Dendritic cell treated with granulocyte-macrophage colony-stimulating factor and Interleukin-4, amounts not matched to agents 40 ng/mL and 50 ng/mL, for 4 days (primary cell): ENCODE data around the gene GGA2.
"Not testable (repeated sequence)": the region's sequence is repeated elsewhere in the genome, so short reads cannot be mapped to it uniquely, and the experiment has no call there.

Source experiments
- H3K27ac Mint-ChIP-seq: one replicate; pipeline ENCODE4 v1.8.0; 2022; ENCODE audit warnings: mild to moderate bottlenecking, mixed read lengths
- H3K27me3 Mint-ChIP-seq: one replicate; pipeline ENCODE4 v1.8.0; 2022; ENCODE audit warnings: mild to moderate bottlenecking, mixed read lengths
- H3K36me3 Mint-ChIP-seq: one replicate; pipeline ENCODE4 v1.8.0; 2022; ENCODE audit warnings: low read depth, mixed read lengths
- H3K4me1 Mint-ChIP-seq: one replicate; pipeline ENCODE4 v1.8.0; 2022; ENCODE audit warnings: low read depth, mixed read lengths
- H3K4me3 Mint-ChIP-seq: one replicate; pipeline ENCODE4 v1.8.0; 2022; ENCODE audit warnings: mild to moderate bottlenecking, moderate library complexity, mixed read lengths
- H3K9me3 Mint-ChIP-seq: one replicate; pipeline ENCODE4 v1.8.0; 2022; ENCODE audit warnings: mixed read lengths
- intact Hi-C: fragments of 100-400 bp; cut with micrococcal nuclease; formaldehyde crosslinking; loops from one replicate; pipeline ENCODE4 v1.15.0; 2022

The GGA2 gene

GRCh38 chr16:23516366-23517137 lies 6.3 kb upstream of the GGA2 start:
- no peaks in the 10 kb centered on the region for H3K9me3 Mint-ChIP-seq
- H3K27ac Mint-ChIP-seq = peak overlapping the region; percentile 87
- H3K4me3 Mint-ChIP-seq = no peak overlapping the region
- peaks cover 51% of the 10 kb centered on the region for H3K4me1 Mint-ChIP-seq
- intact Hi-C loops = loop anchor here (10.0 kb wide), 1 partner anchor 78 kb away; the partner anchor contains the start of gene NDUFAB1
- H3K27me3 Mint-ChIP-seq = no peaks in the 10 kb centered on the region
- peaks cover 9% of the 10 kb centered on the region for H3K36me3 Mint-ChIP-seq

DNA sequence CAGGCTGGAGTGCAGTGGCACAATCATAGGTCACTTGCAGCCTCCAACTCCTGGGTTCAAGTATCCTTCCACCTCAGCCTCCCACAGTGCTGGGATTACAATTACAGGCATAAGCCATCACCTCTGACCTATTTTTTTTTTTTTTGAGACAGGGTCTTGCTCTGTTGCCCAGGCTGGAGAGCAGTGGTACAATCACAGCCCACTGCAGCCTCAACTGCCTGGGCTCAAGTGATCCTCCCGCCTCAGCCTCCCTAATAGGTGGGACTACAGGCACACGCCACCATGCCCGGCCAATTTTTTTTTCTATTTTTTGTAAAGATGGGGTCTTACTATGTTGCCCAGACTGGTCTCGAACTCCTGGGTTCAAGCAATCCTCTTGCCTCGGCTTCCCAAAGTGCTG lies 5.6 kb upstream of the GGA2 start:
- peak overlapping the region; percentile 87 for H3K27ac Mint-ChIP-seq
- no peaks in the 10 kb centered on the region for H3K27me3 Mint-ChIP-seq
- no peaks in the 10 kb centered on the region for H3K9me3 Mint-ChIP-seq
- intact Hi-C loops = loop anchor here (10.0 kb wide), 1 partner anchor 79 kb away; the partner anchor contains the start of gene NDUFAB1
- peaks cover 45% of the 10 kb centered on the region for H3K4me1 Mint-ChIP-seq
- peaks cover 9% of the 10 kb centered on the region for H3K36me3 Mint-ChIP-seq
- H3K4me3 Mint-ChIP-seq = no peak overlapping the region

- H3K9me3 Mint-ChIP-seq = no peaks in the 10 kb centered on the region
- peaks cover 11% of the 10 kb centered on the region for H3K36me3 Mint-ChIP-seq
- H3K27me3 Mint-ChIP-seq = no peaks in the 10 kb centered on the region
- no peak overlapping the region for H3K27ac Mint-ChIP-seq
- intact Hi-C loops = loop anchor here (10.0 kb wide), 1 partner anchor 80 kb away; the partner anchor contains the start of gene NDUFAB1
- no peak overlapping the region for H3K4me3 Mint-ChIP-seq
- H3K4me1 Mint-ChIP-seq = peaks cover 40% of the 10 kb centered on the region
Observed at GRCh38 chr16:23514381-23515152, 4.3 kb upstream of the GGA2 start.

GRCh38 chr16:23512168-23512695 lies 1.9 kb upstream of the GGA2 start:
- Mint-ChIP-seq H3K27ac (no peak overlapping the region), H3K4me3 (no peak overlapping the region)

DNA sequence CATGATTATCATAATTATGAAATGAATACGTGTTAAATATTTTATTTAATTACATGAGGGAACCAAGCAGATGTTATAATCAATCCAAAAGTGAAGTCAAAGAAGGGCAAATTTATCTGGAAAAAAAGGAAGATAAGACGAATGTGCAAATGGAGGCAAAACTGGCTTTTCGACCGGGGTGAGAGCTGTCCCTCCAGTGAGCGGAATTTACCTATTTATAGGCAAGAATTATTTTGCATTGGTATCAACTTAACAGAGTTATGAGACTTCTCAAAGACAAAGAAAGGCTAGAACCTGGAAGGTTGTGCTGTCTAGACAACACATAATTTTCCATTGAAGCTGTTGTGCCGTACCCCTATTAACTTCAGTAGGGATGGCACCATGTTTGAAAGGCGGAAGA lies 1.4 kb upstream of the GGA2 start:
- H3K4me1 Mint-ChIP-seq = peaks cover 44% of the 10 kb centered on the region
- intact Hi-C loops = loop anchor here (10.0 kb wide), 1 partner anchor 83 kb away; the partner anchor contains the start of gene NDUFAB1
- H3K9me3 Mint-ChIP-seq = no peaks in the 10 kb centered on the region
- peak overlapping the region; percentile 76 for H3K27ac Mint-ChIP-seq
- peaks cover 31% of the 10 kb centered on the region for H3K36me3 Mint-ChIP-seq
- H3K27me3 Mint-ChIP-seq = no peaks in the 10 kb centered on the region
- H3K4me3 Mint-ChIP-seq = no peak overlapping the region

More at GRCh38 chr16:23512168-23512695, 1.9 kb upstream of the GGA2 start:
- peaks cover 26% of the 10 kb centered on the region for H3K36me3 Mint-ChIP-seq
- H3K9me3 Mint-ChIP-seq = no peaks in the 10 kb centered on the region
- intact Hi-C loops = loop anchor here (10.0 kb wide), 1 partner anchor 83 kb away; the partner anchor contains the start of gene NDUFAB1
- no peaks in the 10 kb centered on the region for H3K27me3 Mint-ChIP-seq
- peaks cover 40% of the 10 kb centered on the region for H3K4me1 Mint-ChIP-seq

- Mint-ChIP-seq H3K4me1 (peaks cover 44% of the 10 kb centered on the region), H3K27ac (peak overlapping the region; percentile 76)
- not testable (repeated sequence) for H3K27me3 Mint-ChIP-seq
Observed at GRCh38 chr16:23510915-23511270, 599 bp upstream of the GGA2 start.

DNA sequence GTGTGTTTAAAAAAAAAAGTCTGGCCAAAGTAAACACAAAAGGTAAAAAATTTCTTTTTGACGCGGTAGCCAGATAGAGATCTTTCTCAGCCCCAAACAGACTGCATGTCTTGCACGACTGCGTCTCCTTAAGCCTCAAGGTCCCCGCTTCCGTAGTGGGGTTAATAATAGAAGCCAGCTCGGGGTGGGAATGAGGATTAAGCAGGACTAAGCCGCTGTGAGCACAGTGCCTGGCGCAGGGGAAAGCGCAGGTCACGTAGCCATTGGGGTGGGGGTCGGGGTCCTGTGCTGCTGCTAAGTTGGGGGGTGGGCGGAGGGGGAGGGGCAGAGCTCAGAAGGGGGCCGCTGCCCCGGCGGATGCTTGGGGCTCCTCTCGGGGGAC lies 521 bp downstream of the GGA2 start:
- Mint-ChIP-seq H3K27me3 (no peaks in the 10 kb centered on the region), H3K27ac (peak overlapping the region; percentile 76), H3K4me1 (peaks cover 49% of the 10 kb centered on the region), H3K36me3 (peaks cover 37% of the 10 kb centered on the region), H3K9me3 (no peaks in the 10 kb centered on the region), H3K4me3 (peak overlapping the region; percentile 83)
- intact Hi-C loops = loop anchor here (5.0 to 10.0 kb wide), 2 partner anchors 48 to 85 kb away; partner anchors contain the start of genes EARS2, NDUFAB1 and UBFD1

More at GRCh38 chr16:23510915-23511270, 599 bp upstream of the GGA2 start:
- intact Hi-C loops = loop anchor here (10.0 kb wide), 1 partner anchor 84 kb away; the partner anchor contains the start of gene NDUFAB1
- Mint-ChIP-seq H3K36me3 (peaks cover 39% of the 10 kb centered on the region), H3K4me3 (peak overlapping the region; percentile 76)
- H3K9me3 Mint-ChIP-seq = not testable (repeated sequence)

- Mint-ChIP-seq H3K27ac (peak overlapping the region; percentile 76), H3K9me3 (no peaks in the 10 kb centered on the region), H3K27me3 (no peaks in the 10 kb centered on the region), H3K4me1 (peaks cover 53% of the 10 kb centered on the region), H3K36me3 (peaks cover 33% of the 10 kb centered on the region), H3K4me3 (peak overlapping the region; percentile 83)
- intact Hi-C loops = loop anchor here (5.0 kb wide), 1 partner anchor 48 kb away; the partner anchor contains the start of genes EARS2 and UBFD1
Observed at GRCh38 chr16:23509441-23509754, 896 bp downstream of the GGA2 start.

- Mint-ChIP-seq H3K27ac (peak overlapping the region; percentile 76), H3K27me3 (no peaks in the 10 kb centered on the region), H3K9me3 (no peaks in the 10 kb centered on the region), H3K36me3 (peaks cover 31% of the 10 kb centered on the region), H3K4me1 (peaks cover 59% of the 10 kb centered on the region), H3K4me3 (peak overlapping the region; percentile 83)
- intact Hi-C loops = loop anchor here (5.0 kb wide), 1 partner anchor 48 kb away; the partner anchor contains the start of genes EARS2 and UBFD1
Observed at GRCh38 chr16:23508589-23509440, 1.5 kb downstream of the GGA2 start.

DNA sequence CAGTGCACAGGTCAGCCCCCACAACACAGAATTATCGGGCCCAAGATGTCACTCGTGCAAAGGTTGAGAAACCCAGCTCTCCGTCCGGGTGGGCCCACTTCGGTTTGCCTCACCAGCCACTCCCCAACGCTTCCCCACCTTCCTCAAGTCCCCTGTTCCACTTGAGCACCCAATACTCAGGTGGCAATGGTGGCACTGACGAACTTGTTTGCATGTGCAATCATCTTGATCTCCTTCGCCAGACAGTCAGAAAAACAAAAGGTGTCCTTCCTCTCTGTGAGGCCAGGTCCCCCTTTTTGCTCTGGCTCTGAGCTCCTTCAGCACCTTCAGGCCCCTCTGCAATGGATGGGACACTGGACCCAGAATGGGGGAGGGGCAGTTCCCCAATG lies 3.7 kb downstream of the GGA2 start:
- no peaks in the 10 kb centered on the region for H3K27me3 Mint-ChIP-seq
- no peak overlapping the region for H3K4me3 Mint-ChIP-seq
- H3K36me3 Mint-ChIP-seq = peaks cover 41% of the 10 kb centered on the region
- intact Hi-C loops = loop anchor here (5.0 kb wide), 1 partner anchor 51 kb away; the partner anchor contains the start of genes EARS2 and UBFD1
- no peaks in the 10 kb centered on the region for H3K9me3 Mint-ChIP-seq
- H3K4me1 Mint-ChIP-seq = peaks cover 76% of the 10 kb centered on the region
- H3K27ac Mint-ChIP-seq = peak overlapping the region; percentile 55

DNA sequence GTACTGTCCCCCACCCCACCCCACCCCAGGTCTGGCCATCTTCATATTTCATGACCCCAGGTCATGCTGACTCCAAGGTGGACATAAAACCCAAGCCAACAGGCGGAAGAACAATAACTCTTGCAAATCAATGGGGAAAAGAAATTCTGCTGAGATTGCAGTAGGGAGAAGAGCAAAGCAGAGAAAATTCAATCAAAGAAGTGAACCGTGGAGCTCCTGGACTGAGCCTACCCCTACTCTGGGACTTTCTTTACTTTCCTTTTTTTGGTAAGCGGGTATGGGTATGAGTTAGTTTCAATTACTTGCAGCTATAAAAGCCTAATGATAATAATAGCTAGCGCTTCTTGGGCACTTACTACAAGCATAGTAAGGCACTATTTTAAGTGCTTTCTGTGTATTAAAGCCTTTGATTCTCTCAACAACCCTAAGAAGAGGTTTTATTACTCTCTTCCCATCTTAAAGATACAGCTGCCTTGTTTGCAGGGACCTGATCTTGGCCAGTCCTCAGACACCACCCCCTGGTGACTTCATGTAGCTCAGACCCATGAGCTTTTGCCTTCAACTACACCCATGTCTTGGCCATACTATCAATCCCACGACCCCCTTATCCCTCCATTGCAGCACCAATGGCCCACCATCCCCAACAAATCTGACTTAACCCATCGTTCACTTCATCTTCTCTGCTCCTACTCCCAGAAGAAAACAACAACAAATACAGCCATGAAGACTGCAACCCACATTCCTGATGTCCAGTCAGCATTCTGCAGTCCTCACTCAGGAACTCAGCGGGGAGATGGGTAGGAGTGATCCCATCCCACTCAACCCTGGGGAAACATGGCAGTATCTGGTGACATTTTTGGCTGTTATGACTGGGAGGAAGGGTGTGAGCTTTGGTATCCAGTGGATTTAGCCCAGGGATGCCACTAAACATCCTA lies 4.4 kb downstream of the GGA2 start:
- Mint-ChIP-seq H3K9me3 (no peaks in the 10 kb centered on the region), H3K27me3 (no peaks in the 10 kb centered on the region), H3K4me3 (peak overlapping the region; percentile 8), H3K36me3 (peaks cover 42% of the 10 kb centered on the region), H3K27ac (no peak overlapping the region), H3K4me1 (peaks cover 83% of the 10 kb centered on the region)
- intact Hi-C loops = loop anchor here (5.0 kb wide), 1 partner anchor 51 kb away; the partner anchor contains the start of genes EARS2 and UBFD1

DNA sequence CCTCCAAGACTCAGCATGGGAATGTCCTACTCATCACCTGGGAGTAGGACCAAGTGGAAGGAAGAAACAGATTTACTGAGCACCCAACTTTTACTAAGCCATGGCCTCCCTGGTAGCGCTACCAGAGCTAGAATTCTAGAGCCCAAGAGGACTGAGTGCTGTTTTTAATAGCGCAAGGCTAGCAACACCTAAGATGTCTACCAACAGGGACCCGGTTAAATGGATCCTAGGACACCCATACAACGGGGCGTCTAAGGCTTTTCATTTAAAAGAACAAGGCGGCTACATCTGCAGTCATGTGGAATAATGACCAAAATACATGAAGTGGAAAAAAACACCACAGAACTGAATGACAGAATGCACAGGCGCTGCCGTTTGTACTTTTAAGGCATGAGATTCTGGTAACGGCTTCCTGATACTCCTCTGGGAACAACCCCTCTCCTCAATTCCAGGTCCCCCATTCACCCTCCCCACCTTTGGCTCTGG lies 5.1 kb downstream of the GGA2 start:
- Mint-ChIP-seq H3K36me3 (peaks cover 49% of the 10 kb centered on the region), H3K9me3 (no peaks in the 10 kb centered on the region), H3K27ac (peak overlapping the region; percentile 33), H3K4me3 (no peak overlapping the region), H3K4me1 (peaks cover 85% of the 10 kb centered on the region), H3K27me3 (no peaks in the 10 kb centered on the region)
- intact Hi-C loops = loop anchor here (5.0 kb wide), 1 partner anchor 52 kb away; the partner anchor contains the start of genes EARS2 and UBFD1
